Measurements from ENCODE around the gene ERBB4. TPM values are rescaled to one million over a fixed set of nuclear protein-coding genes. Genes with fewer than 3 reads are reported as not detected.

Gene ERBB4
- total and polyA plus RNA-seq, 10 of the 15 experiments (the other 5 are each of a cell fraction or from before 2014, with no cell fraction given), result under 0.01 to 0.23 (median 0.01) TPM; not detected in 4

DNA sequence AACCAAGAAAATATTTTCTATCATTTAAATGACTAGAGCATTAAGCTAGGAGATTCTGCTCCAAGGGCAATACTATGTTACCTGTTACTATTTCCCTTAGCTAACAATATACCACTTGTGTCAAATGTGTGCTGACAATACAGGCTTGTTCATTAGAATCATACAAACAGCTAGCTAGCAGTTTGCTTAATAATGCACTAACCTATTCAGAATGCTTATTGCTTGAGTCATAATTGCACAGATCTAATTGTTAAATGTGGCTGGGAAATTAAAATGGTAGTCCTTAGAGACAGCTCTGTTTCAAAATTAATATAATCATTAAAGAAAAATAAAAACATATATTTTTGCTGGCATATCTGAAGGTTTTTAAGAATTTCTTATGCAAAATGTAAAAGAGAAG, 344.2 kb downstream of the ERBB4 start (continued):
- TF ChIP-seq BRCA1 (IDR thresholded peaks at IDR 0.05; ENCODE audit: low read depth, low read length) (no peak), TCF7 (IDR thresholded peaks at IDR 0.05; ENCODE audit: borderline replicate concordance) (no peak)

DNA sequence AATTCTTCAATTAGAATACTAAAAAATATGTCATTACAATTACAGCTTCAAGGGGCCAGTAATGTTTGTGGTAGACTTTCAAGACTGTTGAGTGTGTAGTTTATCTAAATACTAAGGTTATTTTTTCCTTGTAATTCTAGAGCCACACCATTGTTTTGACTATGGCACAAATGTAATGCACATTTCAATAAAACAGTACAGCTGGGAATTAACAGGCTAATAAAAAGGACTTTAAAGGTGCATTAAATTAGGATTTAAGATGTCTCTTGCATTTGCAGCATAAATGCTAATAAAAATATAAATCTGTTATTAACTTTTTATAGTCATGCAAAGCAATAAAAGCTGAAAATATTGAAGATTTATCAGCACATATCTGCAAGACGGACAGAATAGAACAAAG, 344.8 kb downstream of the ERBB4 start:
- FAIRE-seq (no peak), DNase-seq (ENCODE audit: low read depth, low spot score) (no peak), ATAC-seq (no peak)
- 0% methylated on average over 1 of the region's 1 CpG for WGBS (ENCODE audit: insufficient coverage, insufficient replicate concordance, low lambda C conversion rate, missing lambda C conversion rate)
- H2AFZ ChIP-seq (ENCODE audit: control insufficient read depth, low read depth, low read length), result no peak overlapping the region
- no peaks in the 10 kb centered on the region for H3K9me3 ChIP-seq (replicated peaks; ENCODE audit: control insufficient read depth, insufficient read depth, low read length)
- no peaks in the 10 kb centered on the region for H3K36me3 ChIP-seq (ENCODE audit: control insufficient read depth in 2 of 2, insufficient read depth in 2 of 2, low read length in 1 of 2)
- in situ Hi-C loops (cut with MboI), result no loop called here
- H3K27ac ChIP-seq (ENCODE audit: control insufficient read depth, insufficient read depth), result no peak overlapping the region
- CTCF ChIA-PET, result interaction anchor here (0.8 to 1.2 kb wide), 2 partner anchors 55 to 447 kb away, joined by 3 to 4 read pairs; no protein-coding TSS in a partner anchor
- no TSS peak for BruUV-seq (replicated peaks)
- no peaks in the 10 kb centered on the region for H3K4me1 ChIP-seq (ENCODE audit: control insufficient read depth, insufficient read depth, low read length)
- no peak overlapping the region for H3K4me3 ChIP-seq
- no peaks in the 10 kb centered on the region for H3K27me3 ChIP-seq (replicated peaks in 1 of 2; ENCODE audit: control insufficient read depth in 2 of 2, insufficient read depth in 2 of 2, low read length in 1 of 2)
- TF ChIP-seq ZZZ3 (IDR thresholded peaks at IDR 0.05; ENCODE audit: control insufficient read depth, insufficient read length, low read depth) (no peak), IKZF1 (conservative IDR thresholded peaks at IDR 0.05) (no peak), CBFB (IDR thresholded peaks at IDR 0.05; ENCODE audit: low read depth) (no peak), YY1 (IDR thresholded peaks at IDR 0.05; ENCODE audit: low read depth, low read length) (no peak), ATF7 (IDR thresholded peaks at IDR 0.05; ENCODE audit: low read depth) (no peak)
- RAD21 ChIA-PET (ENCODE audit: unreplicated experiment), result no interaction called here
- intact Hi-C loops (cut with micrococcal nuclease; ENCODE audit: unreplicated experiment), result no loop called here
- no peaks in the 10 kb centered on the region for H4K20me1 ChIP-seq (ENCODE audit: control insufficient read depth, insufficient read depth)
- H3K4me2 ChIP-seq (ENCODE audit: control insufficient read depth, insufficient read depth), result no peak overlapping the region
- H3K9ac ChIP-seq (ENCODE audit: control insufficient read depth, insufficient read depth, low read length), result no peak overlapping the region
- no peaks in the 10 kb centered on the region for H3K79me2 ChIP-seq (ENCODE audit: control insufficient read depth, insufficient read depth, low read length)
- SMC1A ChIA-PET (ENCODE audit: uncharacterized antibody, unreplicated experiment), result interaction anchor here (1.3 kb wide), 1 partner anchor 188 kb away, joined by 3 read pairs; no protein-coding TSS in a partner anchor
- POLR2A ChIA-PET, result interaction anchor here (0.6 kb wide), 1 partner anchor 92 kb away, joined by 4 read pairs; no protein-coding TSS in a partner anchor

DNA sequence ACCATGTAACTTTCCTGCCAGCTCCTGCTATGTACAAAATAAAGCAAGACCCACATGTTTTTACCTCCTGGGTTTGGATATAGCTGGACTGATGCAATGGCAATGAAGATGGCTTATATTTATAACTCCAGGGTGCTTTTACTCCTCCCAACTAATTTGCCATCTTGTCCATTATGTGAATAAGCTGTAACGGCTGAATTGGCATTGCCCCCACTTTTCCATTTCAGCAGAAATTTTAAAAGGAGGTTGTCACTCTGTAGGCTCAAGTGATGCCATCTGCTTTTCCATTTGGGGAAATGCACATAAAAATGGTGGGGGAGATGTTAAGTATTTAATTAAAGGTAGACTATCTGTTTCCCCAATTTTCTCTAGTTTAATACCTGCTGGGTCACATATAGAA, 345.5 kb downstream of the ERBB4 start:
- no peak overlapping the region for H3K4me2 ChIP-seq (ENCODE audit: control insufficient read depth, insufficient read depth)
- CTCF ChIA-PET, result no interaction called here
- RAD21 ChIA-PET (ENCODE audit: unreplicated experiment), result no interaction called here
- no peak overlapping the region for H3K9ac ChIP-seq (ENCODE audit: control insufficient read depth, insufficient read depth, low read length)
- in situ Hi-C loops (cut with MboI), result no loop called here
- no peaks in the 10 kb centered on the region for H3K36me3 ChIP-seq (ENCODE audit: control insufficient read depth in 2 of 2, insufficient read depth in 2 of 2, low read length in 1 of 2)
- no peaks in the 10 kb centered on the region for H3K9me3 ChIP-seq (replicated peaks; ENCODE audit: control insufficient read depth, insufficient read depth, low read length)
- 0% methylated on average over 1 of the region's 1 CpG for WGBS (ENCODE audit: insufficient coverage, insufficient replicate concordance, low lambda C conversion rate, missing lambda C conversion rate)
- no peak overlapping the region for H2AFZ ChIP-seq (ENCODE audit: control insufficient read depth, low read depth, low read length)
- TF ChIP-seq, protein P1, sequence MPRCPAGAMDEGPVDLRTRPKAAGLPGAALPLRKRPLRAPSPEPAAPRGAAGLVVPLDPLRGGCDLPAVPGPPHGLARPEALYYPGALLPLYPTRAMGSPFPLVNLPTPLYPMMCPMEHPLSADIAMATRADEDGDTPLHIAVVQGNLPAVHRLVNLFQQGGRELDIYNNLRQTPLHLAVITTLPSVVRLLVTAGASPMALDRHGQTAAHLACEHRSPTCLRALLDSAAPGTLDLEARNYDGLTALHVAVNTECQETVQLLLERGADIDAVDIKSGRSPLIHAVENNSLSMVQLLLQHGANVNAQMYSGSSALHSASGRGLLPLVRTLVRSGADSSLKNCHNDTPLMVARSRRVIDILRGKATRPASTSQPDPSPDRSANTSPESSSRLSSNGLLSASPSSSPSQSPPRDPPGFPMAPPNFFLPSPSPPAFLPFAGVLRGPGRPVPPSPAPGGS (IDR thresholded peaks at IDR 0.05; ENCODE audit: borderline replicate concordance, insufficient read depth, low read depth, low read length, poor library complexity, severe bottlenecking), result no peak
- TF ChIP-seq SP1 (IDR thresholded peaks at IDR 0.05; ENCODE audit: low read depth, low read length) (no peak), RB1 (IDR thresholded peaks at IDR 0.05; ENCODE audit: borderline replicate concordance) (no peak), DPF2 (IDR thresholded peaks at IDR 0.05) (no peak)
- H4K20me1 ChIP-seq (ENCODE audit: control insufficient read depth, insufficient read depth), result no peaks in the 10 kb centered on the region
- H3K4me1 ChIP-seq (ENCODE audit: control insufficient read depth, insufficient read depth, low read length), result no peaks in the 10 kb centered on the region
- DNase-seq (ENCODE audit: low read depth, low spot score) (no peak), FAIRE-seq (no peak), ATAC-seq (no peak)
- BruUV-seq (replicated peaks), result no TSS peak
- no peaks in the 10 kb centered on the region for H3K79me2 ChIP-seq (ENCODE audit: control insufficient read depth, insufficient read depth, low read length)
- SMC1A ChIA-PET (ENCODE audit: uncharacterized antibody, unreplicated experiment), result interaction anchor here (1.1 to 1.3 kb wide), 2 partner anchors 16 to 187 kb away, joined by 3 read pairs; no protein-coding TSS in a partner anchor
- no peak overlapping the region for H3K27ac ChIP-seq (ENCODE audit: control insufficient read depth, insufficient read depth)
- H3K4me3 ChIP-seq, result no peak overlapping the region
- H3K27me3 ChIP-seq (replicated peaks in 1 of 2; ENCODE audit: control insufficient read depth in 2 of 2, insufficient read depth in 2 of 2, low read length in 1 of 2), result no peaks in the 10 kb centered on the region
- POLR2A ChIA-PET, result no interaction called here
- intact Hi-C loops (cut with micrococcal nuclease; ENCODE audit: unreplicated experiment), result no loop called here
